Transverse colon (tissue), 4 donors: ENCODE measurements around the gene ZBTB9.

ENCODE experiments used
- EP300 ChIP-seq: sonication (generic); formaldehyde crosslinking; IDR thresholded peaks from one replicate; pipeline ENCODE4 v1.6.1; 2017; ENCODE audit warnings: antibody characterized with exemption, low read depth
- POLR2A ChIP-seq: fragments of 450-650 bp; IDR thresholded peaks from one replicate; pipeline ENCODE4 v1.6.1; 2016; ENCODE audit warnings: antibody characterized with exemption, mild to moderate bottlenecking, moderate library complexity
- POLR2AphosphoS5 ChIP-seq, 3 donors: sonication (generic); formaldehyde crosslinking; IDR thresholded peaks; one replicate each; pipeline ENCODE4 v1.6.1; 2016; ENCODE audit warnings: antibody characterized with exemption in 3 of 3
- TF ChIP-seq, protein P1 (sequence below), 5 experiments: fragments of 200-600 bp in 3 of 5; fragments of 450-650 bp in 2 of 5; sonication (generic) in 3 of 5; IDR thresholded peaks; 1 replicate in 2 of 5; 2 replicates in 3 of 5; pipeline ENCODE4 v1.5.1; 2016 to 2017; ENCODE audit warnings: antibody characterized with exemption in 5 of 5, inconsistent platforms in 3 of 5, mild to moderate bottlenecking in 2 of 5, moderate library complexity in 1 of 5

DNA sequence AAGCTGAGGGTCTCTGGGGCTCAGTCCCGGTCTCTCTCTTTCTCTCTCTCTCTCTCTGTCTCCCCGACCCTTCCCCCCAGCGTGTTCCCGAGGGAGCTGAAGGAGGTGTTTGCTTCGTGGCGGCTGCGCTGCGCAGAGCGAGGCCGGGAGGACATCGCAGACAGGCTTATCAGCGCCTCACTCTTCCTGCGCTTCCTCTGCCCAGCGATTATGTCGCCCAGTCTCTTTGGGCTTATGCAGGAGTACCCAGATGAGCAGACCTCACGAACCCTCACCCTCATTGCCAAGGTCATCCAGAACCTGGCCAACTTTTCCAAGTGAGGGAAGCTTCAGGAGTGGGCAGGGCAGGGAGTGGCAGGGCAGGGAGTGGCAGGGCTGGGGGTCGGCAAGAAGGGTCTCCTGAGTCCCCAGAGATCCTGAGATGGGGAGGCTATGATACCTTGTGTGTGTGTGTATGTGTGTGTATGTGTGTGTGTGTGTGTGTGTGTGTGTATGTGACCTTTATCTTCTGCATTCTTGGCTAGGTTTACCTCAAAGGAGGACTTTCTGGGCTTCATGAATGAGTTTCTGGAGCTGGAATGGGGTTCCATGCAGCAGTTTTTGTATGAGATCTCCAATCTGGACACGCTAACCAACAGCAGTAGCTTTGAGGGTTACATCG is 13.6 kb upstream of the ZBTB9 start:
- TF ChIP-seq, protein P1, sequence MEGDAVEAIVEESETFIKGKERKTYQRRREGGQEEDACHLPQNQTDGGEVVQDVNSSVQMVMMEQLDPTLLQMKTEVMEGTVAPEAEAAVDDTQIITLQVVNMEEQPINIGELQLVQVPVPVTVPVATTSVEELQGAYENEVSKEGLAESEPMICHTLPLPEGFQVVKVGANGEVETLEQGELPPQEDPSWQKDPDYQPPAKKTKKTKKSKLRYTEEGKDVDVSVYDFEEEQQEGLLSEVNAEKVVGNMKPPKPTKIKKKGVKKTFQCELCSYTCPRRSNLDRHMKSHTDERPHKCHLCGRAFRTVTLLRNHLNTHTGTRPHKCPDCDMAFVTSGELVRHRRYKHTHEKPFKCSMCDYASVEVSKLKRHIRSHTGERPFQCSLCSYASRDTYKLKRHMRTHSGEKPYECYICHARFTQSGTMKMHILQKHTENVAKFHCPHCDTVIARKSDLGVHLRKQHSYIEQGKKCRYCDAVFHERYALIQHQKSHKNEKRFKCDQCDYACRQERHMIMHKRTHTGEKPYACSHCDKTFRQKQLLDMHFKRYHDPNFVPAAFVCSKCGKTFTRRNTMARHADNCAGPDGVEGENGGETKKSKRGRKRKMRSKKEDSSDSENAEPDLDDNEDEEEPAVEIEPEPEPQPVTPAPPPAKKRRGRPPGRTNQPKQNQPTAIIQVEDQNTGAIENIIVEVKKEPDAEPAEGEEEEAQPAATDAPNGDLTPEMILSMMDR (IDR thresholded peaks at IDR 0.05), result no peak
- no peak for TF ChIP-seq POLR2A
- no peak for TF ChIP-seq POLR2AphosphoS5 (IDR thresholded peaks at IDR 0.05)
- no peak for TF ChIP-seq EP300
